RWPE1 (cell line): ENCODE measurements around the gene GDF7.

ENCODE experiments used
- CTCF ChIA-PET: fragments of 350-600 bp; sonication (Branson Sonifier 250); formaldehyde crosslinking; extraction: SDS; loops from one replicate; lab custom pipeline; 2021; lab: Yijun Ruan, JAX
- POLR2A ChIA-PET: fragments of 400-600 bp; formaldehyde crosslinking; extraction: SDS; loops from one replicate; lab custom pipeline; 2020; ENCODE audit warnings: antibody characterized with exemption; ENCODE audit not compliant: low non-redundant PET; lab: Yijun Ruan, JAX
- DNase-seq: peaks from one replicate; pipeline ENCODE4 v3.0.0; 2012; ENCODE audit warnings: low spot score
- H3K27ac ChIP-seq: fragments of 450-650 bp; 2 replicates; pipeline ENCODE4 v1.5.1; 2017
- CTCF ChIP-seq: fragments of 450-650 bp; conservative IDR thresholded peaks from 2 replicates; pipeline ENCODE4 v1.5.1; 2017; ENCODE audit warnings: low read depth, mild to moderate bottlenecking

Gene GDF7

GRCh38 chr2:20627712-20628380 is 39.1 kb upstream of the GDF7 start:
- POLR2A ChIA-PET: no interaction called here
- CTCF ChIA-PET: interaction anchor here (0.6 kb wide), 1 partner anchor 34 kb away, joined by 3 read pairs; no protein-coding TSS in a partner anchor
- no peak overlapping the region for H3K27ac ChIP-seq
- no peak for DNase-seq
- no peak for TF ChIP-seq CTCF

- no peak for TF ChIP-seq CTCF
- no peak for DNase-seq
- H3K27ac ChIP-seq: no peak overlapping the region; the same call in 1 of the 2 replicates
- ChIA-PET CTCF (no interaction called here), POLR2A (interaction anchor here (0.5 kb wide), 1 partner anchor 119 kb away, joined by 3 read pairs; no protein-coding TSS in a partner anchor)
Observed at GRCh38 chr2:20629181-20629580, 37.8 kb upstream of the GDF7 start.

GRCh38 chr2:20629581-20630171 is 37.3 kb upstream of the GDF7 start:
- POLR2A ChIA-PET: interaction anchor here (0.5 kb wide), 1 partner anchor 119 kb away, joined by 3 read pairs; no protein-coding TSS in a partner anchor
- no peak for TF ChIP-seq CTCF
- CTCF ChIA-PET: no interaction called here

GRCh38 chr2:20630967-20631366 is 36.0 kb upstream of the GDF7 start:
- ChIA-PET CTCF (interaction anchor here (0.8 kb wide), 1 partner anchor 14 kb away, joined by 3 read pairs; no protein-coding TSS in a partner anchor), POLR2A (no interaction called here)
- H3K27ac ChIP-seq: no peak overlapping the region
- no peak for DNase-seq
- TF ChIP-seq CTCF: no peak

More at GRCh38 chr2:20629581-20630171, 37.3 kb upstream of the GDF7 start:
- no peak for DNase-seq
- no peak overlapping the region; the same call in 1 of the 2 replicates for H3K27ac ChIP-seq

DNA sequence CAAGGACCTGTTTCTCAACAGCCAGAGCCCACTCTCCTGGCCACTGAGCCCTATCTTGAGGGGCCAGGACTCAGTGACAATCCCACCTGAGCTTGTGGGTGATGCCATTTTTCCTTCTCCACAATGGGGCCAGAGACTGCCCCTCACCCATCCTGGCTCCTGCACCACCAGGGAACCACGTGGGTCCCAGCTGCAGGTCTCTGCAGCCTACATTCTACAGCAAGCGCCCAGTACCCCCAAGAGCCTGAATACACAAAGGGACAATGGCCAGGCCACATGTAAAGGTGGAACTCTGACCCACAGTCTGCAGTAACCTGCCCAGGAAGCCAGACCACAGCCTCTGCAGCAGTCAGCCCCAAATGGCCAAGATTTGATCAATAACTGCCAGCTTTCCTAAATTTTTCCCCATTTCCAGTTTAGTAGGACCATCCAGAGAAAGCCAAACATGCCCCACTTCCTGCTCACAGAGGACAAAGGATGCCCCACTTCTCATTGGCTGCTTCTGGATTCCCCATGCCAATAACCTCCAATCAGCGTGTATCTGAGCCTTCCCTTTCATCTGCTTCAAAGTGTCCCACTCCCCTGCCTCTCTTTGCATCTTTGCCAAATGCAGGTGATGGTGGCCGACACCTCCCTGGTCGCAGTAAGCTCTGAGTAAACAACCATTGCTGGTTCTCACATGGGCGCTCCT is 35.2 kb upstream of the GDF7 start:
- no peak overlapping the region for H3K27ac ChIP-seq
- no peak for DNase-seq
- CTCF ChIA-PET: interaction anchor here (0.6 to 0.8 kb wide), 2 partner anchors 15 to 253 kb away, joined by 3 read pairs; no protein-coding TSS in a partner anchor
- no peak for TF ChIP-seq CTCF
- POLR2A ChIA-PET: no interaction called here

GRCh38 chr2:20632446-20632990 is 34.4 kb upstream of the GDF7 start:
- TF ChIP-seq CTCF: no peak
- POLR2A ChIA-PET: interaction anchor here (0.6 kb wide), 1 partner anchor 193 kb away, joined by 5 read pairs; no protein-coding TSS in a partner anchor
- no peak overlapping the region for H3K27ac ChIP-seq
- CTCF ChIA-PET: interaction anchor here (0.6 to 1.2 kb wide), 4 partner anchors 19 to 254 kb away, joined by 3 read pairs; no protein-coding TSS in a partner anchor
- no peak for DNase-seq
